SU-DHL-6 (cell line): Measurements from ENCODE around the gene SLC25A13.

ENCODE experiments used
- H2AFZ ChIP-seq: fragments of 200-600 bp; sonication (generic); 2 replicates; pipeline ENCODE4 v1.6.1; 2014; ENCODE audit warnings: low read depth, mild to moderate bottlenecking, moderate library complexity, mixed read lengths, antibody characterized with exemption, low read length; ENCODE audit not compliant: severe bottlenecking
- H3F3A ChIP-seq: fragments of 200-600 bp; shearing (Covaris generic); 2 replicates; pipeline ENCODE4 v1.6.0; 2016; ENCODE audit warnings: antibody characterized with exemption, mild to moderate bottlenecking; ENCODE audit not compliant: insufficient read depth
- H3K27ac ChIP-seq: fragments of 200-600 bp; sonication (generic); 2 replicates; pipeline ENCODE4 v1.5.1; 2016; ENCODE audit warnings: low read depth, mild to moderate bottlenecking, low read length, moderate library complexity, mixed read lengths
- H3K27me3 ChIP-seq: fragments of 200-600 bp; sonication (generic), shearing (Covaris generic); 2 replicates; pipeline ENCODE4 v1.6.0; 2014; ENCODE audit warnings: mild to moderate bottlenecking, low read length
- H3K36me3 ChIP-seq: fragments of 200-600 bp; sonication (generic); 2 replicates; pipeline ENCODE4 v1.6.1; 2014; ENCODE audit warnings: mild to moderate bottlenecking, low read length, mixed read lengths
- H3K4me2 ChIP-seq: fragments of 300-600, 200-600 bp; shearing (Covaris generic), sonication (generic); 2 replicates; pipeline ENCODE4 v1.6.0; 2014; ENCODE audit warnings: low read length, low read depth, mild to moderate bottlenecking; ENCODE audit not compliant: poor library complexity, severe bottlenecking
- H3K4me3 ChIP-seq: fragments of 200-600 bp; sonication (generic); 2 replicates; pipeline ENCODE4 v1.5.1; 2014; ENCODE audit warnings: antibody characterized with exemption, low read length, mild to moderate bottlenecking, mixed read lengths; ENCODE audit not compliant: insufficient read depth, poor library complexity, severe bottlenecking
- H3K79me2 ChIP-seq: fragments of 200-600 bp; sonication (generic); 2 replicates; pipeline ENCODE4 v1.6.1; 2014; ENCODE audit warnings: mild to moderate bottlenecking, low read length, moderate library complexity; ENCODE audit not compliant: insufficient read depth
- H3K9ac ChIP-seq: fragments of 200-600 bp; sonication (generic); 2 replicates; pipeline ENCODE4 v1.7.0; 2014; ENCODE audit warnings: mild to moderate bottlenecking, low read length
- H3K9me2 ChIP-seq: fragments of 200-600 bp; sonication (generic); replicated peaks from 2 replicates; pipeline ENCODE4 v1.6.1; 2014; ENCODE audit warnings: low read length; ENCODE audit not compliant: insufficient read depth
- H3K9me3 ChIP-seq: fragments of 200-600 bp; sonication (generic); 2 replicates; pipeline ENCODE4 v1.6.1; 2014; ENCODE audit warnings: low read length, mixed read lengths; ENCODE audit not compliant: insufficient read depth
- H4K20me1 ChIP-seq: fragments of 200-600 bp; sonication (generic); 2 replicates; pipeline ENCODE4 v1.6.1; 2014; ENCODE audit warnings: low read depth, mild to moderate bottlenecking, antibody characterized with exemption, low read length, moderate library complexity, mixed read lengths
- EZH2phosphoT487 ChIP-seq: fragments of 200-600 bp; sonication (generic), shearing (Covaris generic); conservative IDR thresholded peaks from 2 replicates; pipeline ENCODE4 v1.6.1; 2018; ENCODE audit warnings: mild to moderate bottlenecking, antibody characterized with exemption, low read length, moderate library complexity, mixed read lengths
- TF ChIP-seq, protein P1 (sequence below): fragments of 200-600 bp; sonication (generic); IDR thresholded peaks from one replicate; pipeline ENCODE4 v1.5.1; 2017; ENCODE audit warnings: antibody characterized with exemption, mild to moderate bottlenecking, low read length, moderate library complexity; ENCODE audit not compliant: insufficient read depth, poor library complexity, severe bottlenecking

SLC25A13 gene

DNA sequence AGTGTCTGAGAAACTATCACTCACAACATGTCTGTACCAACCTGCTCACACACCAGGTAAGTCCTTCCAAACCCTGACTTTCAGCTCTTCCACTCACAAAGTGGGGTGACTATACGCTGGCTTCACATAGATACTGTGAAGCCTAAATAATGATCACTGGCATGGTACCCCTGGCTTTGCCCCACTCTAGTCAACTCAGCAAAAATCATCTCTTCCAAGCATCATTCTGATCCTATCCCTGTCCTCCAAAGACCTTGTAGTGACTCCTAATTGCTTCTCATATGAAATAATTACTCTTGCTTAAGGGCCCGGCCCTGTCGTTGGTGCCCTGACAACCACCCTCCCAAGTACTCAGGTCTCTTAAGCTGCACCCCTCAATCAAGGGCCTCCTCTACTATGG lies 97.8 kb downstream of the SLC25A13 start:
- Histone ChIP-seq H2AFZ (no peak overlapping the region), H3K4me2 (no peak overlapping the region), H3K4me3 (no peak overlapping the region), H3F3A (no peaks in the 10 kb centered on the region), H3K27ac (no peak overlapping the region), H3K9me2 (no peaks in the 10 kb centered on the region), H3K9ac (no peak overlapping the region), H3K79me2 (no peaks in the 10 kb centered on the region), H3K27me3 (no peaks in the 10 kb centered on the region), H4K20me1 (no peaks in the 10 kb centered on the region), H3K9me3 (no peaks in the 10 kb centered on the region), H3K36me3 (no peaks in the 10 kb centered on the region)
- no peak for TF ChIP-seq EZH2phosphoT487
- TF ChIP-seq, protein P1, sequence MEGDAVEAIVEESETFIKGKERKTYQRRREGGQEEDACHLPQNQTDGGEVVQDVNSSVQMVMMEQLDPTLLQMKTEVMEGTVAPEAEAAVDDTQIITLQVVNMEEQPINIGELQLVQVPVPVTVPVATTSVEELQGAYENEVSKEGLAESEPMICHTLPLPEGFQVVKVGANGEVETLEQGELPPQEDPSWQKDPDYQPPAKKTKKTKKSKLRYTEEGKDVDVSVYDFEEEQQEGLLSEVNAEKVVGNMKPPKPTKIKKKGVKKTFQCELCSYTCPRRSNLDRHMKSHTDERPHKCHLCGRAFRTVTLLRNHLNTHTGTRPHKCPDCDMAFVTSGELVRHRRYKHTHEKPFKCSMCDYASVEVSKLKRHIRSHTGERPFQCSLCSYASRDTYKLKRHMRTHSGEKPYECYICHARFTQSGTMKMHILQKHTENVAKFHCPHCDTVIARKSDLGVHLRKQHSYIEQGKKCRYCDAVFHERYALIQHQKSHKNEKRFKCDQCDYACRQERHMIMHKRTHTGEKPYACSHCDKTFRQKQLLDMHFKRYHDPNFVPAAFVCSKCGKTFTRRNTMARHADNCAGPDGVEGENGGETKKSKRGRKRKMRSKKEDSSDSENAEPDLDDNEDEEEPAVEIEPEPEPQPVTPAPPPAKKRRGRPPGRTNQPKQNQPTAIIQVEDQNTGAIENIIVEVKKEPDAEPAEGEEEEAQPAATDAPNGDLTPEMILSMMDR = no peak

DNA sequence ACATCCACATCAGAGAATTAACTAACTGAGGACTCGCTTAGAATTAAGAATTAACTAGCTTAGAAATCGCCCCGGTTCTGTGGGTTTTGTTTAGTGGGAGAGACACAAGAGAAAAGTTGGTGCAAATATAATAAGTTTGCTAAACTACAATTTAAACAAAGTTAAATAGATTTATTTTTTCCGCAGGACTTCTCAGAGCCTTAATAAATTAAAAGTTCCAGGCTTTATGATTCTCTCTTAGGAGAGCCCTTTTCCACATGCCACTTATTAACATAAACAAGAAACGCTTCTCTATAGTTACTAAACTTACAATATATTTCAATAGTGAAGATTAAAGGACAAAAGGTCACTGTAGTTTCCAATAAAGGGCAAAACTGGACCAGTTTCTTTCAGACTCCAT lies 100.0 kb downstream of the SLC25A13 start:
- Histone ChIP-seq H3K27ac (no peak overlapping the region), H2AFZ (no peak overlapping the region), H4K20me1 (no peaks in the 10 kb centered on the region), H3F3A (no peaks in the 10 kb centered on the region), H3K4me2 (no peak overlapping the region), H3K9me3 (no peaks in the 10 kb centered on the region), H3K79me2 (no peaks in the 10 kb centered on the region), H3K36me3 (no peaks in the 10 kb centered on the region), H3K9me2 (no peaks in the 10 kb centered on the region), H3K27me3 (no peaks in the 10 kb centered on the region), H3K9ac (no peak overlapping the region), H3K4me3 (no peak overlapping the region)
- TF ChIP-seq EZH2phosphoT487 = no peak
- TF ChIP-seq, protein P1 = no peak

DNA sequence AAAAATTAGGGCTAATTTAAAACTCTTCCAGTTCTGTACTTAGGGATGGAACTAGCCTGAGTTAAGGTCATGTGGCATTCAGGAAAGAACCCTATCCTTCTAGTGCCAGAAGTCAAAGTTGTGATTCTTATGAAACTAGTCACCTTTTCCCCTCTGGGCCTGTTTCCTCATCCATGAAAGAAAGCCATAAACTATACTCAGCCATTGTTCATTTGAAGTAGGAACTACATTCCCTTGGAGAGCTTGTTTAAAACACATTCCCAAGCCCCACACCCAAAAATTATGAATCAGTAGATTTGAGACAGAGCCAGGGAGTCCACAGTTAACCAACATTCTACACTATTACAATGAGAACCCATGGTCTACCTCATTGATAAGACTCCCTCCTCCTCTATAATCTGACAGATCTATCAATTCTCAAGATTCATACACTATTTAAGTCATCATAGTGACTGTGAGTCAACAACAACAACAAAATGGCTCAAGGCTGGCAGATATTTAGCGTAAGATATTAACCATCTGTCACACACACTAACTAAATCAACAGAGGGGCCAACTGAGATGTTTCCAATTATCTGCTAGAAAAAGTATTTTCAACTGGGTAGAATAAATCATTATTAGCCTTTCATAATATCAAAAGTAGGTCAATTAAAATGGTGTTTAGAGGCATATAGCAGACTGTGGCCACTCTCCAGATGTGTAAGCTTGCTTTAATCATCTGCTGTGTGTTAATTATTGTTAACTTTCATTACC lies 102.3 kb downstream of the SLC25A13 start:
- no peak overlapping the region for H3K27ac ChIP-seq
- H2AFZ ChIP-seq = no peak overlapping the region
- H3K4me3 ChIP-seq = no peak overlapping the region
- no peak for TF ChIP-seq EZH2phosphoT487
- TF ChIP-seq, protein P1 = no peak
- no peaks in the 10 kb centered on the region for H3K79me2 ChIP-seq
- no peaks in the 10 kb centered on the region for H3K9me3 ChIP-seq
- no peaks in the 10 kb centered on the region for H3K36me3 ChIP-seq
- no peak overlapping the region for H3K4me2 ChIP-seq
- no peaks in the 10 kb centered on the region for H4K20me1 ChIP-seq
- H3K9me2 ChIP-seq = no peaks in the 10 kb centered on the region
- no peak overlapping the region for H3K9ac ChIP-seq
- no peaks in the 10 kb centered on the region for H3K27me3 ChIP-seq
- no peaks in the 10 kb centered on the region for H3F3A ChIP-seq
